ENCODE measurements around the gene LDLRAD2.

- TF ChIP-seq CTCF (IDR thresholded peaks at IDR 0.05 in 4 of 5, conservative IDR thresholded peaks at IDR 0.05 in 1 of 5) (no peak), POLR2A (IDR thresholded peaks at IDR 0.05) (no peak)
Observed at GRCh38 chr1:21827141-21827679, 15.1 kb downstream of the LDLRAD2 start.

Measured in gastrocnemius medialis (tissue), 4 donors.